Cerebellar cortex (tissue), 1 donor: Measurements from ENCODE around the gene UBTD2.

Experiments
- DNase-seq: peaks from one replicate; pipeline ENCODE4 v3.0.0-alpha.2; 2015; ENCODE audit warnings: low spot score

Gene UBTD2

GRCh38 chr5:172171118-172171517 lies 112.4 kb downstream of the UBTD2 start:
- no peak for DNase-seq

DNA sequence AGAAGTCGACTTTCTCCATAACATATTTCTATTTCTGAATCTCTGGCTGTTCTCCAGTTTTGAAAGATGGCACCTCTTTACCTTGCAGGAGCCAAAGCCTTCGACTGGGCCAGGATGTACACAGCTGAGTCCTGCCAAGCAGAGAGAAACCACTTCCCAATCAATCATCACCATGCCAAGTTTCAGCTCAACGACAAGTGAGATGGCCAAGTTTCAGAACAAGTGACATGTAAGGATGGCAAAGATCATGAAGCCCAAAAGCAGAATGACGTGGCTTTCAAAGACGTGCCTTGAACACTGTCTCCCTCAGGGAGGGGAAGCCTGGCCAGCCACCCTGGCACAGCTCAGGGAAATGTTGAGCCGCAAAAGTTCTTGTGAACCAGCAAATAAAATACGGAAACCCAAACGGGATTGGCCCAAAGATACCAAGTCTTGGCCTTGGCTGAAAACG lies 113.3 kb downstream of the UBTD2 start:
- DNase-seq: peak; percentile 88

DNA sequence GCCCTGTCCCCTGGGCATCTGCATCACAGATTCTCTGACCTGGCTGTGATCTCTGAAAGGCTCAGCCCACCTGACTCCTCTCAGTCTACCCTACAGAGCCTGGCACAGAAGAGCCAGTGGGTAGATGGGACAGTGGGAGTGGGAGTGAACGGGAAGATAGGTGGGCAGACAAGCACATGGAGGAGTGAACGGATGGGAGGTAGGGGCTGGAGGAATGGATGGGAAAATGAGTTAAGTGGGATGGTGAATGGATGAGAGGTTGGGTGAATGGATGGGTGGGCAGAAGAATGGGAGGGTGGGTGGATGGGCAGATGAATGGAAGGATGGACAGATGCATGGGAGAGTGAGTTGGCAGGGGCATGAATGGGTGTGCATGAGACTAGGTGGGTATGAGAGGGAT lies 114.3 kb downstream of the UBTD2 start:
- DNase-seq: no peak

- no peak for DNase-seq
Observed at GRCh38 chr5:172168311-172168710, 115.3 kb downstream of the UBTD2 start.

- DNase-seq: peak; percentile 69
Observed at GRCh38 chr5:172167895-172168294, 115.7 kb downstream of the UBTD2 start.

- DNase-seq: no peak
Observed at GRCh38 chr5:172166030-172166826, 117.3 kb downstream of the UBTD2 start.

DNA sequence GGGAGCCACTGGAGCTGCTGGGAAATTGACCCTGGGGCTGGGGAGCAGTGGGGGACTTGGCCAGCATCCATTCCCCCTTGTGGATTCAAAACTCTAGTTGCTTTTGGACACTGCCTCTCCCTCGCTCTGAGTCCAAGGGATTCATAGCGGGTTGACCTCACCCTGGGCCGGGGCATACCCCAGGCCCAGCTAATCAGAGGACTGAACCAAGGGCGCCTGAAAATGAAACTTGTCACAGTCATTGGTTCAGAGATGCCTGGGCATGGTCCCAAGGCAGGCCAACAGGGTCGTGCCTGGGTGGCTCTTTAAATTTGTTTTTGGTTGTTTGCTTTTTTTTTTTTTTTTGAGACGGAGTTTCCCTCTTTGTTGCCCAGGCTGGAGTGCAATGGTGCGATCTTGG lies 118.1 kb downstream of the UBTD2 start:
- no peak for DNase-seq

- DNase-seq: no peak
Observed at GRCh38 chr5:172164769-172165212, 118.8 kb downstream of the UBTD2 start.

- DNase-seq: peak; percentile 97
Observed at GRCh38 chr5:172163346-172163745, 120.2 kb downstream of the UBTD2 start.

GRCh38 chr5:172162987-172163343 lies 120.6 kb downstream of the UBTD2 start:
- DNase-seq: no peak

GRCh38 chr5:172162323-172162986 lies 121.1 kb downstream of the UBTD2 start:
- no peak for DNase-seq

DNA sequence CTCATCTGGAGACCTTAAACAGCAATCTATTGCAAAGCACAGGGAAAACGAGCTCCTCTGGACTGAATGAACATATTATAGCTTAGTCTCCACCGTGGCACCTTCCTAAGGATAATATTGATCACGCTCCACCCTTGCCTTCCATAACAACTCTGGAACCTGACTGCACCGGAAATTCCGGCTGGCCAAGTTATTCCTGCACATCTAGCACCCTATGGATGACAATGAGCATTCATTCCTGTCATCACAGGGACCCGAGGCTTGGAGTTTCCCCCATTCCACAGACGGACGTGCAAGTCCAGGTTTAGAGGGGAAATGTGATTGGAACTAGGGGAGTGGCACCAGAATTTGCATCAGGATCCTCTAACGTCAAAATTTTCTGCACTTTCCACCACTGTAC lies 123.1 kb downstream of the UBTD2 start:
- no peak for DNase-seq
